OCI-LY3 (cell line): ENCODE measurements around the gene HENMT1.

Experiments used
- H2AFZ ChIP-seq: fragments of 200-600, 300-600 bp; shearing (Covaris generic); 2 replicates; pipeline ENCODE4 v1.6.0; 2014; ENCODE audit warnings: antibody characterized with exemption, low read depth, low read length
- H3K27ac ChIP-seq: fragments of 200-600, 300-600 bp; sonication (generic); 2 replicates; pipeline ENCODE4 v1.5.1; 2014; ENCODE audit warnings: mild to moderate bottlenecking, low read length, moderate library complexity, mixed read lengths
- H3K27me3 ChIP-seq: fragments of 200-600, 300-600 bp; sonication (generic); 2 replicates; pipeline ENCODE4 v1.6.1; 2014; ENCODE audit warnings: low read depth, low read length, mixed read lengths
- H3K36me3 ChIP-seq: fragments of 200-600, 300-600 bp; sonication (generic); replicated peaks from 2 replicates; pipeline ENCODE3; 2014; ENCODE audit warnings: low read depth, low read length, mixed read lengths
- H3K4me1 ChIP-seq: fragments of 300-600, 200-600 bp; sonication (generic); 2 replicates; pipeline ENCODE4 v1.6.1; 2014; ENCODE audit warnings: low read length, mixed read lengths
- H3K4me2 ChIP-seq: fragments of 200-600, 300-600 bp; sonication (generic); 2 replicates; pipeline ENCODE4 v1.6.1; 2014; ENCODE audit warnings: low read length, mixed read lengths
- H3K4me3 ChIP-seq: fragments of 300-600, 200-600 bp; sonication (generic); 2 replicates; pipeline ENCODE4 v1.5.1; 2014; ENCODE audit warnings: antibody characterized with exemption, mild to moderate bottlenecking, low read length, moderate library complexity
- H3K79me2 ChIP-seq: fragments of 300-600, 200-600 bp; shearing (Covaris generic); 2 replicates; pipeline ENCODE4 v1.6.1; 2014; ENCODE audit warnings: mild to moderate bottlenecking, low read length, mixed read lengths
- H3K9ac ChIP-seq: fragments of 300-600, 200-600 bp; shearing (Covaris generic); 2 replicates; pipeline ENCODE4 v1.6.0; 2014; ENCODE audit warnings: mild to moderate bottlenecking, low read length, moderate library complexity
- H3K9me3 ChIP-seq: fragments of 200-600, 300-600 bp; shearing (Covaris generic); 2 replicates; pipeline ENCODE4 v1.6.1; 2014; ENCODE audit warnings: low read length, mixed read lengths; ENCODE audit not compliant: insufficient read depth
- H4K20me1 ChIP-seq: fragments of 200-600, 300-600 bp; sonication (generic); 2 replicates; pipeline ENCODE4 v1.6.1; 2016; ENCODE audit warnings: low read length, mixed read lengths; ENCODE audit not compliant: insufficient read depth
- CTCF ChIP-seq: fragments of 200-600, 300-600 bp; sonication (generic); IDR thresholded peaks from 2 replicates; pipeline ENCODE4 v1.5.1; 2014; ENCODE audit warnings: antibody characterized with exemption, low read length, low read depth
- EZH2phosphoT487 ChIP-seq: fragments of 200-600 bp; shearing (Covaris generic); IDR thresholded peaks from 2 replicates; pipeline ENCODE4 v1.6.1; 2018; ENCODE audit warnings: antibody characterized with exemption, mixed run types, low read depth

HENMT1 gene

GRCh38 chr1:108634521-108634920 lies 26.4 kb downstream of the HENMT1 start:
- H3K9me3 ChIP-seq: no peaks in the 10 kb centered on the region
- TF ChIP-seq EZH2phosphoT487 (no peak), CTCF (no peak)

GRCh38 chr1:108628665-108629064 lies 32.2 kb downstream of the HENMT1 start:
- H4K20me1 ChIP-seq: no peaks in the 10 kb centered on the region
- TF ChIP-seq CTCF: no peak
- no peak for TF ChIP-seq EZH2phosphoT487
- H3K27me3 ChIP-seq: no peaks in the 10 kb centered on the region
- H3K79me2 ChIP-seq: no peaks in the 10 kb centered on the region
- H3K36me3 ChIP-seq: no peaks in the 10 kb centered on the region
- H3K4me1 ChIP-seq: no peaks in the 10 kb centered on the region
- no peaks in the 10 kb centered on the region for H3K9me3 ChIP-seq
- no peak overlapping the region for H3K9ac ChIP-seq
- no peak overlapping the region for H3K27ac ChIP-seq
- H3K4me3 ChIP-seq: no peak overlapping the region
- no peak overlapping the region for H3K4me2 ChIP-seq
- H2AFZ ChIP-seq: no peak overlapping the region

More at GRCh38 chr1:108634521-108634920, 26.4 kb downstream of the HENMT1 start:
- no peaks in the 10 kb centered on the region for H3K36me3 ChIP-seq
- no peak overlapping the region for H3K27ac ChIP-seq
- no peak overlapping the region for H3K4me3 ChIP-seq
- H3K27me3 ChIP-seq: no peaks in the 10 kb centered on the region
- H3K79me2 ChIP-seq: no peaks in the 10 kb centered on the region
- no peaks in the 10 kb centered on the region for H3K4me1 ChIP-seq
- no peak overlapping the region for H2AFZ ChIP-seq
- H3K4me2 ChIP-seq: no peak overlapping the region
- no peak overlapping the region for H3K9ac ChIP-seq
- H4K20me1 ChIP-seq: no peaks in the 10 kb centered on the region

GRCh38 chr1:108627951-108628350 lies 32.9 kb downstream of the HENMT1 start:
- H3K4me3 ChIP-seq: no peak overlapping the region
- H3K79me2 ChIP-seq: no peaks in the 10 kb centered on the region
- no peaks in the 10 kb centered on the region for H3K4me1 ChIP-seq
- H3K27me3 ChIP-seq: no peaks in the 10 kb centered on the region
- no peaks in the 10 kb centered on the region for H3K36me3 ChIP-seq
- no peak overlapping the region for H3K9ac ChIP-seq
- no peaks in the 10 kb centered on the region for H3K9me3 ChIP-seq
- H2AFZ ChIP-seq: no peak overlapping the region
- no peaks in the 10 kb centered on the region for H4K20me1 ChIP-seq
- no peak overlapping the region for H3K4me2 ChIP-seq
- no peak overlapping the region for H3K27ac ChIP-seq
- TF ChIP-seq CTCF (no peak), EZH2phosphoT487 (no peak)

- Histone ChIP-seq H3K4me2 (no peak overlapping the region), H3K9ac (no peak overlapping the region), H3K4me3 (no peak overlapping the region), H3K79me2 (no peaks in the 10 kb centered on the region), H3K27ac (no peak overlapping the region), H3K9me3 (no peaks in the 10 kb centered on the region), H3K36me3 (no peaks in the 10 kb centered on the region), H2AFZ (no peak overlapping the region), H4K20me1 (no peaks in the 10 kb centered on the region), H3K4me1 (no peaks in the 10 kb centered on the region), H3K27me3 (no peaks in the 10 kb centered on the region)
- TF ChIP-seq CTCF (no peak), EZH2phosphoT487 (no peak)
These were observed 33.6 kb downstream of the HENMT1 start for GRCh38 chr1:108627256-108627655.
